Endothelial cell of umbilical vein (primary cell): Measurements from ENCODE around the gene YBX1. TPM values are rescaled to one million over a fixed set of nuclear protein-coding genes. Genes with fewer than 3 reads are reported as not detected.

Source experiments
- BruUV-seq: library from RNA; stranded (reverse); fragments of 400-500 nt; replicated peaks from 2 replicates; lab custom pipeline; 2021; lab: Mats Ljungman, UMichigan
- CTCF ChIA-PET: fragments of 300-600, 350-600 bp; sonication (Branson Sonifier 250); formaldehyde crosslinking; loops from one replicate; lab custom pipeline; 2021; ENCODE audit warnings: antibody characterized with exemption, inconsistent platforms; lab: Charles Lee
- POLR2A ChIA-PET: fragments of 300-600, 350-600 bp; sonication (Branson Sonifier 250); formaldehyde crosslinking; loops from one replicate; lab custom pipeline; 2021; ENCODE audit warnings: antibody characterized with exemption, inconsistent platforms; lab: Charles Lee
- DNase-seq: peaks from one replicate; pipeline ENCODE4 v3.0.0-alpha.2; 2011; ENCODE audit warnings: low read depth, low spot score
- FAIRE-seq: peaks from 2 replicates; lab custom pipeline; 2011; peaks lifted over from hg19 to GRCh38; lab: Jason Lieb, UNC
- H2AFZ ChIP-seq: 2 replicates; pipeline ENCODE4 v1.6.0; 2012; ENCODE audit warnings: low read depth, low read length, control low read depth, inconsistent platforms
- H3K27ac ChIP-seq: 2 replicates; pipeline ENCODE4 v1.5.1; 2011; ENCODE audit warnings: low read depth, mild to moderate bottlenecking, control low read depth, low read length, moderate library complexity; ENCODE audit not compliant: insufficient read depth
- H3K27me3 ChIP-seq, 2 experiments: 2 replicates each; pipeline versions ENCODE4 v1.6.0 to v1.6.1; 2011; ENCODE audit warnings: low read length in 2 of 2, mixed read lengths in 1 of 2; ENCODE audit not compliant: control insufficient read depth in 2 of 2, insufficient read depth in 2 of 2
- H3K36me3 ChIP-seq, 2 experiments: 2 replicates in 1 of 2; 3 replicates in 1 of 2; pipeline ENCODE4 v1.5.1; 2011; ENCODE audit warnings: low read length in 2 of 2, mild to moderate bottlenecking in 1 of 2, moderate library complexity in 1 of 2; ENCODE audit not compliant: control insufficient read depth in 2 of 2, insufficient read depth in 2 of 2; ENCODE audit errors: extremely low read depth in 1 of 2
- H3K4me1 ChIP-seq: 3 replicates; pipeline ENCODE4 v1.5.1; 2011; ENCODE audit warnings: mild to moderate bottlenecking, low read length; ENCODE audit not compliant: control insufficient read depth, insufficient read depth; ENCODE audit errors: extremely low read depth
- H3K4me2 ChIP-seq: 2 replicates; pipeline ENCODE4 v1.6.1; 2011; ENCODE audit warnings: low read length, control low read depth, mixed read lengths; ENCODE audit not compliant: insufficient read depth
- H3K4me3 ChIP-seq, 3 experiments: fragments of 200-600 bp in 1 of 3; sonication (generic), shearing (Covaris generic) in 1 of 3; replicated peaks in 1 of 3; 2 replicates each; pipeline ENCODE4 v1.5.1; 2011 to 2016; ENCODE audit warnings: control low read depth in 3 of 3, low read length in 3 of 3, mild to moderate bottlenecking in 2 of 3, inconsistent platforms in 1 of 3, low read depth in 1 of 3, moderate library complexity in 1 of 3; ENCODE audit not compliant: insufficient read depth in 1 of 3
- H3K79me2 ChIP-seq: 2 replicates; pipeline ENCODE4 v1.6.0; 2012; ENCODE audit warnings: low read length, inconsistent platforms; ENCODE audit not compliant: control insufficient read depth, insufficient read depth
- H3K9ac ChIP-seq: replicated peaks from 2 replicates; pipeline ENCODE3; 2011; ENCODE audit warnings: low read length, control low read depth; ENCODE audit not compliant: insufficient read depth; ENCODE audit errors: extremely low read depth
- H3K9me1 ChIP-seq: replicated peaks from 3 replicates; pipeline ENCODE4 v1.6.0; 2011; ENCODE audit warnings: mild to moderate bottlenecking, low read length; ENCODE audit not compliant: control insufficient read depth, insufficient read depth; ENCODE audit errors: extremely low read depth
- H3K9me3 ChIP-seq: replicated peaks from 2 replicates; pipeline ENCODE4 v1.5.1; 2012; ENCODE audit warnings: low read length, inconsistent platforms; ENCODE audit not compliant: control insufficient read depth, insufficient read depth
- H4K20me1 ChIP-seq: replicated peaks from 2 replicates; pipeline ENCODE3; 2011; ENCODE audit warnings: mild to moderate bottlenecking, low read length; ENCODE audit not compliant: control insufficient read depth, insufficient read depth; ENCODE audit errors: extremely low read depth
- EZH2 ChIP-seq: IDR thresholded peaks from 2 replicates; pipeline ENCODE4 v1.6.1; 2012; ENCODE audit warnings: borderline replicate concordance, low read depth, mild to moderate bottlenecking, moderate library complexity, low read length, inconsistent platforms; ENCODE audit not compliant: severe bottlenecking
- FOS ChIP-seq: IDR thresholded peaks from 2 replicates; pipeline ENCODE4 v1.6.1; 2011; ENCODE audit warnings: mild to moderate bottlenecking, low read length, moderate library complexity, borderline replicate concordance; ENCODE audit not compliant: insufficient read depth
- GATA2 ChIP-seq: IDR thresholded peaks from 2 replicates; pipeline ENCODE4 v1.7.0; 2011; ENCODE audit warnings: low read depth, mild to moderate bottlenecking, moderate library complexity, mixed read lengths, low read length; ENCODE audit not compliant: insufficient read length, insufficient read depth
- JUN ChIP-seq: IDR thresholded peaks from 2 replicates; pipeline ENCODE4 v1.6.1; 2011; ENCODE audit warnings: borderline replicate concordance, low read depth; ENCODE audit not compliant: insufficient read length, insufficient read depth
- MAX ChIP-seq: IDR thresholded peaks from 2 replicates; pipeline ENCODE4 v1.6.1; 2011; ENCODE audit not compliant: insufficient read depth, insufficient read length
- MYC ChIP-seq: IDR thresholded peaks from one replicate; pipeline ENCODE4 v1.6.1; 2011; ENCODE audit warnings: mild to moderate bottlenecking, low read depth, low read length
- POLR2A ChIP-seq: IDR thresholded peaks from 2 replicates; pipeline ENCODE4 v1.6.1; 2012; ENCODE audit warnings: low read depth, mild to moderate bottlenecking, control low read depth, low read length
- POLR2AphosphoS5 ChIP-seq: IDR thresholded peaks from 2 replicates; pipeline ENCODE4 v1.6.1; 2012; ENCODE audit warnings: low read depth, mild to moderate bottlenecking, control low read depth, low read length, moderate library complexity; ENCODE audit not compliant: insufficient read depth
- dilution Hi-C: fragments of 300-500 bp; cut with MboI; formaldehyde crosslinking; loops from one replicate; pipeline ENCODE4 v1.15.0; 2019; ENCODE audit warnings: low sequenced_read_pairs; ENCODE audit not compliant: extremely low pct_ligation_motif_present
- intact Hi-C: fragments of 100-400 bp; cut with micrococcal nuclease; formaldehyde crosslinking; loops from one replicate; pipeline ENCODE4 v1.10.0; 2022
- polyA plus RNA-seq, 4 experiments: library from polyadenylated mRNA; depleted of rRNA in 3 of 4; stranded (reverse) in 3 of 4; unstranded in 1 of 4; fragments of >200 nt; gene quantifications; 2 replicates each; pipeline versions ENCODE4 v1.2.1 to v1.2.3, GENCODE V29; 2011 to 2012; ENCODE audit warnings: missing spikeins in 1 of 4
- total RNA-seq: library from RNA; stranded (reverse); gene quantifications from 2 replicates; pipeline ENCODE4 v1.2.3, GENCODE V29; 2021
- TF ChIP-seq, protein P1 (sequence below), 2 donors: IDR thresholded peaks; 1 replicate in 1 of 2; 2 replicates in 1 of 2; pipeline ENCODE4 v1.5.1; 2011; ENCODE audit warnings: low read length in 2 of 2, mild to moderate bottlenecking in 2 of 2, moderate library complexity in 2 of 2, control low read depth in 1 of 2, inconsistent platforms in 1 of 2, low read depth in 1 of 2; ENCODE audit not compliant: insufficient read depth in 1 of 2; ENCODE audit errors: extremely low read depth in 1 of 2

The YBX1 gene
- total and polyA plus RNA-seq, 2 donors (not counting 3 experiments of a cell fraction or from before 2014, with no cell fraction given): 430 to 783 TPM

GRCh38 chr1:42742617-42743316, 60.5 kb downstream of the YBX1 start:
- FAIRE-seq: no peak
- BruUV-seq: no TSS peak
- H3K27me3 ChIP-seq: no peaks in the 10 kb centered on the region
- TF ChIP-seq MYC: no peak
- no peak for TF ChIP-seq MAX
- TF ChIP-seq POLR2A: no peak
- no peak for TF ChIP-seq POLR2AphosphoS5
- no peak for TF ChIP-seq JUN
- no peak for TF ChIP-seq GATA2
- TF ChIP-seq, protein P1, sequence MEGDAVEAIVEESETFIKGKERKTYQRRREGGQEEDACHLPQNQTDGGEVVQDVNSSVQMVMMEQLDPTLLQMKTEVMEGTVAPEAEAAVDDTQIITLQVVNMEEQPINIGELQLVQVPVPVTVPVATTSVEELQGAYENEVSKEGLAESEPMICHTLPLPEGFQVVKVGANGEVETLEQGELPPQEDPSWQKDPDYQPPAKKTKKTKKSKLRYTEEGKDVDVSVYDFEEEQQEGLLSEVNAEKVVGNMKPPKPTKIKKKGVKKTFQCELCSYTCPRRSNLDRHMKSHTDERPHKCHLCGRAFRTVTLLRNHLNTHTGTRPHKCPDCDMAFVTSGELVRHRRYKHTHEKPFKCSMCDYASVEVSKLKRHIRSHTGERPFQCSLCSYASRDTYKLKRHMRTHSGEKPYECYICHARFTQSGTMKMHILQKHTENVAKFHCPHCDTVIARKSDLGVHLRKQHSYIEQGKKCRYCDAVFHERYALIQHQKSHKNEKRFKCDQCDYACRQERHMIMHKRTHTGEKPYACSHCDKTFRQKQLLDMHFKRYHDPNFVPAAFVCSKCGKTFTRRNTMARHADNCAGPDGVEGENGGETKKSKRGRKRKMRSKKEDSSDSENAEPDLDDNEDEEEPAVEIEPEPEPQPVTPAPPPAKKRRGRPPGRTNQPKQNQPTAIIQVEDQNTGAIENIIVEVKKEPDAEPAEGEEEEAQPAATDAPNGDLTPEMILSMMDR (IDR thresholded peaks at IDR 0.05; ENCODE audit: extremely low read depth in 1 of 2, insufficient read depth in 1 of 2, low read depth in 1 of 2, low read length in 2 of 2): no peak
- TF ChIP-seq FOS: no peak
- no peak for TF ChIP-seq EZH2
- dilution Hi-C loops (no loop called here), intact Hi-C loops (no loop called here)
- no peak overlapping the region for H3K4me2 ChIP-seq
- DNase-seq: no peak
- ChIA-PET POLR2A (interaction anchor here (0.7 kb wide), 1 partner anchor 189 kb away, joined by 3 read pairs; no protein-coding TSS in a partner anchor), CTCF (interaction anchor here (1.2 to 6.1 kb wide), 2 partner anchors 10 to 165 kb away, joined by 3 to 79 read pairs; no protein-coding TSS in a partner anchor)
- no peaks in the 10 kb centered on the region for H3K79me2 ChIP-seq
- H3K4me1 ChIP-seq: no peaks in the 10 kb centered on the region
- H3K9ac ChIP-seq: no peak overlapping the region
- H3K9me1 ChIP-seq: no peaks in the 10 kb centered on the region
- no peaks in the 10 kb centered on the region for H4K20me1 ChIP-seq
- H3K36me3 ChIP-seq: peaks cover 0 to 17% of the 10 kb centered on the region in 2 experiments
- no peaks in the 10 kb centered on the region for H3K9me3 ChIP-seq
- no peak overlapping the region for H3K27ac ChIP-seq
- H2AFZ ChIP-seq: no peak overlapping the region
- no peak overlapping the region for H3K4me3 ChIP-seq
